Body of pancreas (tissue), 4 donors: ENCODE data around the gene DENND1A.
"Not testable (repeated sequence)": the region's sequence is repeated elsewhere in the genome, so short reads cannot be mapped to it uniquely, and the experiment has no call there.

Experiments
- CTCF ChIP-seq, 7 experiments: fragments of 450-650 bp in 4 of 7; fragments of 200-600 bp in 3 of 7; sonication (generic) in 3 of 7; IDR thresholded peaks; one replicate each; pipeline ENCODE4 v1.5.1; 2016 to 2019; ENCODE audit warnings: antibody characterized with exemption in 7 of 7
- POLR2A ChIP-seq, 3 donors: fragments of 450-650 bp; IDR thresholded peaks; one replicate each; pipeline ENCODE4 v1.6.1; 2016; ENCODE audit warnings: antibody characterized with exemption in 3 of 3, mild to moderate bottlenecking in 2 of 3

- not testable (repeated sequence) for TF ChIP-seq POLR2A, CTCF (IDR thresholded peaks at IDR 0.05)
Observed at GRCh38 chr9:123885834-123886233, 44.1 kb downstream of the DENND1A start.
